GM12878 (cell line): ENCODE results near the gene NES. TPM values are rescaled to one million over a fixed set of nuclear protein-coding genes. Genes with fewer than 3 reads are reported as not detected.

Experiments
- ATAC-seq: fragments of 200-7000 bp; cut with Tn5 transposase; 3 replicates; pipeline ENCODE4 v1.9.1; 2020; ENCODE audit warnings: mild to moderate bottlenecking, moderate library complexity
- BruUV-seq: library from RNA; stranded (reverse); fragments of 400-500 nt; replicated peaks from 2 replicates; lab custom pipeline; 2021; lab: Mats Ljungman, UMichigan
- CTCF ChIA-PET: fragments of 300-600 bp; sonication (Branson Sonifier 250); formaldehyde crosslinking; extraction: SDS; loops from one replicate; lab custom pipeline; 2021; ENCODE audit warnings: inconsistent platforms; lab: Yijun Ruan, JAX
- POLR2A ChIA-PET: fragments of 350-600 bp; formaldehyde crosslinking; extraction: SDS; loops from one replicate; lab custom pipeline; 2021; ENCODE audit warnings: inconsistent platforms; lab: Charles Lee
- RAD21 ChIA-PET: fragments of 300-600 bp; sonication (Branson Sonifier 250); formaldehyde crosslinking; loops from one replicate; lab custom pipeline; 2023; ENCODE audit warnings: antibody characterized with exemption; ENCODE audit not compliant: unreplicated experiment; lab: Charles Lee
- SMC1A ChIA-PET: fragments of 300-600 bp; sonication (Branson Sonifier 250); formaldehyde crosslinking; loops from one replicate; lab custom pipeline; 2023; ENCODE audit not compliant: unreplicated experiment, uncharacterized antibody; lab: Charles Lee
- DNase-seq: peaks from one replicate; pipeline ENCODE4 v3.0.0-alpha.2; 2011; ENCODE audit warnings: low read depth, low spot score
- FAIRE-seq: peaks from 3 replicates; lab custom pipeline; 2011; peaks lifted over from hg19 to GRCh38; lab: Jason Lieb, UNC
- H2AFZ ChIP-seq: 2 replicates; pipeline ENCODE4 v1.6.0; 2011; ENCODE audit warnings: low read depth, low read length, control low read depth; ENCODE audit not compliant: control insufficient read depth
- H3K27ac ChIP-seq: 2 replicates; pipeline ENCODE4 v1.5.1; 2011; ENCODE audit warnings: control low read depth; ENCODE audit not compliant: control insufficient read depth, insufficient read depth
- H3K27me3 ChIP-seq, 2 experiments: replicated peaks in 1 of 2; 2 replicates each; pipeline versions ENCODE4 v1.6.0 to v1.6.1; 2011; ENCODE audit warnings: low read length in 1 of 2; ENCODE audit not compliant: control insufficient read depth in 2 of 2, insufficient read depth in 2 of 2
- H3K36me3 ChIP-seq, 2 experiments: 2 replicates each; pipeline ENCODE4 v1.5.1; 2011; ENCODE audit warnings: low read length in 1 of 2; ENCODE audit not compliant: control insufficient read depth in 2 of 2, insufficient read depth in 2 of 2
- H3K4me1 ChIP-seq: 2 replicates; pipeline ENCODE4 v1.6.1; 2011; ENCODE audit warnings: mild to moderate bottlenecking, low read length, moderate library complexity, mixed read lengths; ENCODE audit not compliant: control insufficient read depth, insufficient read depth
- H3K4me2 ChIP-seq: 2 replicates; pipeline ENCODE4 v1.6.0; 2011; ENCODE audit warnings: control low read depth; ENCODE audit not compliant: control insufficient read depth, insufficient read depth
- H3K4me3 ChIP-seq: fragments of 200-600 bp; sonication (generic); 2 replicates; pipeline ENCODE4 v1.5.1; 2016
- H3K79me2 ChIP-seq: 2 replicates; pipeline ENCODE4 v1.6.0; 2011; ENCODE audit warnings: low read length; ENCODE audit not compliant: control insufficient read depth, insufficient read depth
- H3K9ac ChIP-seq: 2 replicates; pipeline ENCODE4 v1.8.0; 2011; ENCODE audit warnings: low read length, control low read depth, mixed read lengths; ENCODE audit not compliant: control insufficient read depth, insufficient read depth
- H3K9me3 ChIP-seq: replicated peaks from 3 replicates; pipeline ENCODE4 v1.5.1; 2011; ENCODE audit warnings: mild to moderate bottlenecking, low read length; ENCODE audit not compliant: control insufficient read depth, insufficient read depth
- H4K20me1 ChIP-seq: 2 replicates; pipeline ENCODE4 v1.6.0; 2011; ENCODE audit not compliant: control insufficient read depth, insufficient read depth
- PML ChIP-seq: IDR thresholded peaks from 2 replicates; pipeline ENCODE4 v1.6.1; 2012; ENCODE audit warnings: low read length, inconsistent platforms
- WGBS: methylation state at CpG from one replicate; pipeline ENCODE4 v1.1.6; 2016; ENCODE audit warnings: low lambda C conversion rate; ENCODE audit not compliant: insufficient replicate concordance, insufficient coverage; ENCODE audit errors: missing lambda C conversion rate; 5-methylcytosine and 5-hydroxymethylcytosine counted together
- in situ Hi-C: fragments of 300-500 bp; cut with MboI; formaldehyde crosslinking; loops from 9 replicates; pipeline ENCODE4 v1.14.3; 2018; ENCODE audit warnings: mixed read lengths
- intact Hi-C: fragments of 100-400 bp; cut with micrococcal nuclease; formaldehyde crosslinking; loops from one replicate; pipeline ENCODE4 v1.14.2; 2022; ENCODE audit not compliant: unreplicated experiment
- polyA plus RNA-seq, 11 experiments: library from polyadenylated mRNA; depleted of rRNA in 4 of 11; unstranded in 6 of 11; stranded (reverse) in 5 of 11; fragments of >200 nt; fragmentation: Nextera tagmentation in 4 of 11; fragmentation: Illumina TruSeq in 1 of 11; extraction: Ambion mirVana in 4 of 11; extraction: Trizol in 1 of 11; gene quantifications; 1 replicate in 1 of 11; 2 replicates in 10 of 11; pipeline versions ENCODE4 v1.2.1 to v1.2.3, GENCODE V29; 2011 to 2016; ENCODE audit warnings: inconsistent platforms in 2 of 11, missing spikeins in 2 of 11, low read depth in 1 of 11
- total RNA-seq, 4 experiments: library from RNA; depleted of rRNA in 3 of 4; stranded (reverse); fragments of >200 nt in 3 of 4; fragmentation: Illumina TruSeq in 1 of 4; extraction: Trizol in 1 of 4; gene quantifications; 2 replicates each; pipeline versions ENCODE4 v1.2.1 to v1.2.3, GENCODE V29; 2013 to 2021
- TF ChIP-seq, protein P1 (sequence below): fragments of 450-650 bp; IDR thresholded peaks from 2 replicates; pipeline ENCODE4 v1.6.1; 2017; ENCODE audit warnings: mild to moderate bottlenecking
- TF ChIP-seq, protein P2 (sequence below): IDR thresholded peaks from 2 replicates; pipeline ENCODE4 v1.6.1; 2011; ENCODE audit warnings: borderline replicate concordance, low read depth, mild to moderate bottlenecking, moderate library complexity, mixed read lengths, low read length; ENCODE audit not compliant: insufficient read depth; ENCODE audit errors: extremely low read length
- TF ChIP-seq, protein P3 (sequence below): fragments of 450-650 bp; formaldehyde crosslinking; IDR thresholded peaks from 2 replicates; pipeline ENCODE4 v1.4.0; 2022; ENCODE audit warnings: mild to moderate bottlenecking, moderate library complexity

The NES gene
- total and polyA plus RNA-seq, 10 of the 15 experiments (the other 5 are each of a cell fraction or from before 2014, with no cell fraction given): under 0.01 to 0.15 (median 0.02) TPM; not detected in 4

DNA sequence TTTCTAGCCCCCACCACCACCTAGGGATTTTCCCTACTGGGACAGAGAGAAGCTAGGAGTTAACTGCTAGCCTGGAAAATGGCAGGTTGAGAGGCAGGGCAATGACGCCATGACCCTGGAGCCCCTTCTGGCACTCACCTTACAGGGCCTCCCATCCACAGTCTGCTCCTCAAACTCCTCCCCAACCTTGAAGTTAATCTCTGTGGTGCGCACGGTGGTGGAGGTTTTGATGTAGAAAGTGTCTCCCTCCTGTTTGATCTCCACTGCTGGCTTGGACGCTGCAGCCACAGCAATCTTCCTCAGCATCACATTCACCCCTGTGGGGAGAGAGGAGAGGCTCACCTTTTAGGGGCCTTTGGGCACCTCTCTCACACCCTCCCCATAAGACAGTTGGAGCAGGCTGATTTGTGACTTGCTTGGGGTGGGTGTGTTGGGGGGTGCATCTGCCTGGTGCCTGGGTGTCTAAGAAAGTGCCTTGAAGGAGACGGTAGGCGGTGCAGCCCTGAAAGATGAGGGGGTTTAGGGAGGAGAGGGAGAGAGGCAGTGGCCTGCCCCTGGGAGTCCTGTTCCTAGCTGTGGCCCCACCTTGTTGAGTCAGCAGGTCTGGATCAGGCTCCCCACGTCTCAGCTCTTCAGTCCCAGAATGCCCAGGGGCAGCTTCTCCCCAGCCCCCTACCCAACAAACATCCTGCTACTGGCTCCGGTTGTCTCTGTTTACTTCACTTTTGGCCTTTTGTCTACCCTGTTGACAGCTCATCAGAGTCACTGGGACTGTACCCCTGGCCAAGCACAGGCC lies 23.7 kb upstream of the NES start:
- no peak for TF ChIP-seq PML
- TF ChIP-seq, protein P1, sequence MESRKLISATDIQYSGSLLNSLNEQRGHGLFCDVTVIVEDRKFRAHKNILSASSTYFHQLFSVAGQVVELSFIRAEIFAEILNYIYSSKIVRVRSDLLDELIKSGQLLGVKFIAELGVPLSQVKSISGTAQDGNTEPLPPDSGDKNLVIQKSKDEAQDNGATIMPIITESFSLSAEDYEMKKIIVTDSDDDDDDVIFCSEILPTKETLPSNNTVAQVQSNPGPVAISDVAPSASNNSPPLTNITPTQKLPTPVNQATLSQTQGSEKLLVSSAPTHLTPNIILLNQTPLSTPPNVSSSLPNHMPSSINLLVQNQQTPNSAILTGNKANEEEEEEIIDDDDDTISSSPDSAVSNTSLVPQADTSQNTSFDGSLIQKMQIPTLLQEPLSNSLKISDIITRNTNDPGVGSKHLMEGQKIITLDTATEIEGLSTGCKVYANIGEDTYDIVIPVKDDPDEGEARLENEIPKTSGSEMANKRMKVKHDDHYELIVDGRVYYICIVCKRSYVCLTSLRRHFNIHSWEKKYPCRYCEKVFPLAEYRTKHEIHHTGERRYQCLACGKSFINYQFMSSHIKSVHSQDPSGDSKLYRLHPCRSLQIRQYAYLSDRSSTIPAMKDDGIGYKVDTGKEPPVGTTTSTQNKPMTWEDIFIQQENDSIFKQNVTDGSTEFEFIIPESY: no peak
- TF ChIP-seq, protein P2, sequence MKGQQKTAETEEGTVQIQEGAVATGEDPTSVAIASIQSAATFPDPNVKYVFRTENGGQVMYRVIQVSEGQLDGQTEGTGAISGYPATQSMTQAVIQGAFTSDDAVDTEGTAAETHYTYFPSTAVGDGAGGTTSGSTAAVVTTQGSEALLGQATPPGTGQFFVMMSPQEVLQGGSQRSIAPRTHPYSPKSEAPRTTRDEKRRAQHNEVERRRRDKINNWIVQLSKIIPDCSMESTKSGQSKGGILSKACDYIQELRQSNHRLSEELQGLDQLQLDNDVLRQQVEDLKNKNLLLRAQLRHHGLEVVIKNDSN: no peak
- TF ChIP-seq, protein P3, sequence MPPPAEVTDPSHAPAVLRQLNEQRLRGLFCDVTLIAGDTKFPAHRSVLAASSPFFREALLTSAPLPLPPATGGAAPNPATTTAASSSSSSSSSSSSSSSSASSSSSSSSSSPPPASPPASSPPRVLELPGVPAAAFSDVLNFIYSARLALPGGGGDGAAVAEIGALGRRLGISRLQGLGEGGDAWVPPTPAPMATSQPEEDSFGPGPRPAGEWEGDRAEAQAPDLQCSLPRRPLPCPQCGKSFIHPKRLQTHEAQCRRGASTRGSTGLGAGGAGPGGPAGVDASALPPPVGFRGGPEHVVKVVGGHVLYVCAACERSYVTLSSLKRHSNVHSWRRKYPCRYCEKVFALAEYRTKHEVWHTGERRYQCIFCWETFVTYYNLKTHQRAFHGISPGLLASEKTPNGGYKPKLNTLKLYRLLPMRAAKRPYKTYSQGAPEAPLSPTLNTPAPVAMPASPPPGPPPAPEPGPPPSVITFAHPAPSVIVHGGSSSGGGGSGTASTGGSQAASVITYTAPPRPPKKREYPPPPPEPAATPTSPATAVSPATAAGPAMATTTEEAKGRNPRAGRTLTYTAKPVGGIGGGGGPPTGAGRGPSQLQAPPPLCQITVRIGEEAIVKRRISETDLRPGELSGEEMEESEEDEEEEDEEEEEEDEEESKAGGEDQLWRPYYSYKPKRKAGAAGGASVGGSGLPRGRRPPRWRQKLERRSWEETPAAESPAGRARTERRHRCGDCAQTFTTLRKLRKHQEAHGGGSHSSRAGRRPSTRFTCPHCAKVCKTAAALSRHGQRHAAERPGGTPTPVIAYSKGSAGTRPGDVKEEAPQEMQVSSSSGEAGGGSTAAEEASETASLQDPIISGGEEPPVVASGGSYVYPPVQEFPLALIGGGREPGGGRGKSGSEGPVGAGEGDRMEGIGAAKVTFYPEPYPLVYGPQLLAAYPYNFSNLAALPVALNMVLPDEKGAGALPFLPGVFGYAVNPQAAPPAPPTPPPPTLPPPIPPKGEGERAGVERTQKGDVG (CRISPR knock-in tag): no peak
- Histone ChIP-seq H4K20me1 (no peaks in the 10 kb centered on the region; the same call in 1 of the 2 replicates), H3K4me3 (no peak overlapping the region), H3K27ac (no peak overlapping the region), H2AFZ (no peak overlapping the region), H3K27me3 (peaks cover 8 to 15% of the 10 kb centered on the region in 2 experiments), H3K9me3 (no peaks in the 10 kb centered on the region), H3K4me1 (peaks cover 4% of the 10 kb centered on the region), H3K9ac (no peak overlapping the region), H3K36me3 (no peaks in the 10 kb centered on the region), H3K4me2 (no peak overlapping the region), H3K79me2 (no peaks in the 10 kb centered on the region)
- no peak for FAIRE-seq
- no TSS peak for BruUV-seq
- ChIA-PET RAD21 (interaction anchor here (0.7 to 1.5 kb wide), 2 partner anchors 12 to 71 kb away, joined by 3 to 8 read pairs; no protein-coding TSS in a partner anchor), CTCF (interaction anchor here (0.7 to 9.5 kb wide), 4 partner anchors 13 to 73 kb away, joined by 3 to 157 read pairs (median 8); no protein-coding TSS in a partner anchor), POLR2A (interaction anchor here (0.7 kb wide), 2 partner anchors 10 to 28 kb away, joined by 3 to 5 read pairs; no protein-coding TSS in a partner anchor), SMC1A (interaction anchor here (2.2 kb wide), 1 partner anchor 11 kb away, joined by 8 read pairs; no protein-coding TSS in a partner anchor)
- in situ Hi-C loops: no loop called here
- no peak for DNase-seq
- intact Hi-C loops: no loop called here
- 70% methylated on average over 8 of the region's 8 CpGs for WGBS
- ATAC-seq: no peak
